H1 (cell line): ENCODE results near the gene UGT1A9. TPM values are rescaled to one million over a fixed set of nuclear protein-coding genes. Genes with fewer than 3 reads are reported as not detected.

ENCODE experiments used
- CTCF ChIA-PET: fragments of 300-600 bp; sonication (Branson Sonifier 250); formaldehyde crosslinking; loops from one replicate; lab custom pipeline; 2021; ENCODE audit not compliant: partially characterized antibody; lab: Charles Lee
- POLR2A ChIA-PET: fragments of 300-600 bp; sonication (Branson Sonifier 250); formaldehyde crosslinking; loops from one replicate; lab custom pipeline; 2021; ENCODE audit warnings: inconsistent platforms; ENCODE audit not compliant: partially characterized antibody; lab: Charles Lee
- DNase-seq, 2 experiments: peaks; one replicate each; pipeline versions ENCODE4 v3.0.0 to v3.0.0-alpha.2; 2010 to 2022; ENCODE audit warnings: low spot score in 2 of 2, low read depth in 1 of 2, mixed read lengths in 1 of 2
- FAIRE-seq: peaks from 2 replicates; lab custom pipeline; 2011; peaks lifted over from hg19 to GRCh38; lab: Jason Lieb, UNC
- H2AFZ ChIP-seq: 2 replicates; pipeline ENCODE4 v1.8.1; 2012; ENCODE audit warnings: low read length, inconsistent platforms
- H2AK5ac ChIP-seq: 2 replicates; pipeline ENCODE4 v1.6.1; 2013; ENCODE audit warnings: low read depth, low read length
- H2BK120ac ChIP-seq: replicated peaks from 2 replicates; pipeline ENCODE3; 2013; ENCODE audit warnings: low read depth, low read length, inconsistent platforms
- H2BK12ac ChIP-seq: 2 replicates; pipeline ENCODE4 v1.6.1; 2013; ENCODE audit warnings: low read depth, low read length
- H2BK15ac ChIP-seq: 2 replicates; pipeline ENCODE4 v1.6.1; 2013; ENCODE audit warnings: low read length
- H2BK20ac ChIP-seq: 2 replicates; pipeline ENCODE4 v1.6.1; 2013; ENCODE audit warnings: low read length
- H2BK5ac ChIP-seq: 2 replicates; pipeline ENCODE4 v1.6.1; 2013; ENCODE audit warnings: low read depth, low read length
- H3K14ac ChIP-seq: 2 replicates; pipeline ENCODE4 v1.6.1; 2013; ENCODE audit warnings: inconsistent platforms; ENCODE audit not compliant: insufficient read length
- H3K18ac ChIP-seq: 2 replicates; pipeline ENCODE4 v1.6.1; 2013; ENCODE audit warnings: low read length; ENCODE audit errors: extremely low read depth
- H3K23ac ChIP-seq: 2 replicates; pipeline ENCODE4 v1.6.1; 2013; ENCODE audit warnings: inconsistent platforms; ENCODE audit not compliant: insufficient read length
- H3K23me2 ChIP-seq: 2 replicates; pipeline ENCODE4 v1.6.1; 2013; ENCODE audit warnings: low read depth, low read length
- H3K27ac ChIP-seq: 2 replicates; pipeline ENCODE4 v1.6.1; 2011; ENCODE audit warnings: low read depth, low read length, inconsistent platforms
- H3K27me3 ChIP-seq, 4 experiments: replicated peaks in 1 of 4; 1 replicate in 1 of 4; 2 replicates in 3 of 4; pipeline versions ENCODE4 v1.6.1 to v1.8.1; 2011 to 2013; ENCODE audit warnings: low read length in 3 of 4, mild to moderate bottlenecking in 3 of 4, inconsistent platforms in 2 of 4, mixed read lengths in 2 of 4, moderate library complexity in 1 of 4; ENCODE audit not compliant: control insufficient read depth in 3 of 4, insufficient read depth in 3 of 4; ENCODE audit errors: extremely low read depth in 1 of 4
- H3K36me3 ChIP-seq, 4 experiments: 2 replicates each; pipeline versions ENCODE4 v1.6.1 to v1.8.1; 2011 to 2013; ENCODE audit warnings: mild to moderate bottlenecking in 4 of 4, low read length in 3 of 4, moderate library complexity in 2 of 4, control low read depth in 1 of 4, inconsistent platforms in 1 of 4; ENCODE audit not compliant: insufficient read depth in 4 of 4, control insufficient read depth in 2 of 4
- H3K4ac ChIP-seq: replicated peaks from 2 replicates; pipeline ENCODE3; 2013; ENCODE audit warnings: low read length, low read depth, mixed read lengths, inconsistent platforms; ENCODE audit not compliant: insufficient read length
- H3K4me1 ChIP-seq, 4 experiments: replicated peaks in 1 of 4; 1 replicate in 1 of 4; 2 replicates in 3 of 4; pipeline versions ENCODE4 v1.6.1 to v1.8.1; 2011 to 2013; ENCODE audit warnings: low read length in 3 of 4, inconsistent platforms in 2 of 4, mixed read lengths in 1 of 4; ENCODE audit not compliant: insufficient read depth in 4 of 4, control insufficient read depth in 3 of 4
- H3K4me2 ChIP-seq, 2 experiments: 2 replicates each; pipeline versions ENCODE4 v1.6.1 to v1.8.1; 2011 to 2013; ENCODE audit warnings: low read depth in 2 of 2, low read length in 2 of 2, control low read depth in 1 of 2, inconsistent platforms in 1 of 2, mild to moderate bottlenecking in 1 of 2; ENCODE audit not compliant: insufficient read depth in 1 of 2
- H3K4me3 ChIP-seq, 4 experiments: fragments of 200-600, 300-600 bp in 1 of 4; sonication (generic), shearing (Covaris generic), sonication (Bioruptor Twin) in 1 of 4; 2 replicates each; pipeline versions ENCODE4 v1.5.1 to v1.8.1; 2011 to 2016; ENCODE audit warnings: low read length in 4 of 4, low read depth in 3 of 4, control low read depth in 2 of 4, inconsistent platforms in 2 of 4, mild to moderate bottlenecking in 2 of 4, mixed read lengths in 1 of 4, moderate library complexity in 1 of 4; ENCODE audit not compliant: insufficient read depth in 2 of 4; ENCODE audit errors: extremely low read depth in 1 of 4
- H3K56ac ChIP-seq: replicated peaks from 2 replicates; pipeline ENCODE3; 2013; ENCODE audit warnings: low read depth, mild to moderate bottlenecking, mixed read lengths, low read length, inconsistent platforms; ENCODE audit not compliant: insufficient read length
- H3K79me1 ChIP-seq: 2 replicates; pipeline ENCODE4 v1.6.1; 2013; ENCODE audit warnings: low read depth, low read length, control low read depth
- H3K79me2 ChIP-seq, 2 experiments: 2 replicates each; pipeline versions ENCODE4 v1.6.1 to v1.8.1; 2012 to 2013; ENCODE audit warnings: low read length in 2 of 2, mild to moderate bottlenecking in 2 of 2, inconsistent platforms in 1 of 2; ENCODE audit not compliant: insufficient read depth in 2 of 2, control insufficient read depth in 1 of 2
- H3K9ac ChIP-seq, 4 experiments: replicated peaks in 1 of 4; 1 replicate in 1 of 4; 2 replicates in 3 of 4; pipeline versions ENCODE4 v1.6.1 to v1.8.1; 2011 to 2013; ENCODE audit warnings: low read depth in 3 of 4, low read length in 3 of 4, control low read depth in 2 of 4, mild to moderate bottlenecking in 2 of 4, moderate library complexity in 2 of 4, inconsistent platforms in 1 of 4; ENCODE audit errors: extremely low read depth in 1 of 4
- H3K9me3 ChIP-seq, 2 experiments: 2 replicates each; pipeline versions ENCODE4 v1.6.1 to v1.8.1; 2012 to 2013; ENCODE audit warnings: mild to moderate bottlenecking in 2 of 2, moderate library complexity in 2 of 2, control low read depth in 1 of 2, inconsistent platforms in 1 of 2, low read depth in 1 of 2, low read length in 1 of 2, mixed read lengths in 1 of 2; ENCODE audit not compliant: insufficient read depth in 2 of 2
- H4K20me1 ChIP-seq, 2 experiments: replicated peaks in 1 of 2; 2 replicates each; pipeline versions ENCODE3 to v1.8.1; 2011 to 2013; ENCODE audit warnings: inconsistent platforms in 2 of 2, low read length in 2 of 2, mild to moderate bottlenecking in 1 of 2; ENCODE audit not compliant: insufficient read depth in 2 of 2, control insufficient read depth in 1 of 2
- H4K5ac ChIP-seq: 2 replicates; pipeline ENCODE4 v1.6.1; 2013; ENCODE audit warnings: low read length, low read depth, mixed read lengths, inconsistent platforms; ENCODE audit not compliant: insufficient read length
- H4K8ac ChIP-seq: 2 replicates; pipeline ENCODE4 v1.8.0; 2013; ENCODE audit warnings: mild to moderate bottlenecking, moderate library complexity, low read length, inconsistent platforms; ENCODE audit not compliant: insufficient read depth; ENCODE audit errors: extremely low read depth
- H4K91ac ChIP-seq: replicated peaks from 2 replicates; pipeline ENCODE3; 2013; ENCODE audit warnings: low read length, mixed read lengths, inconsistent platforms; ENCODE audit not compliant: insufficient read length
- POU5F1 ChIP-seq: IDR thresholded peaks from 2 replicates; pipeline ENCODE4 v1.6.1; 2011; ENCODE audit warnings: low read depth, mild to moderate bottlenecking, low read length, moderate library complexity
- SP2 ChIP-seq: IDR thresholded peaks from 2 replicates; pipeline ENCODE4 v1.6.1; 2012; ENCODE audit warnings: mild to moderate bottlenecking, low read length, inconsistent platforms
- SRF ChIP-seq: IDR thresholded peaks from 2 replicates; pipeline ENCODE4 v1.6.1; 2011; ENCODE audit warnings: mild to moderate bottlenecking, low read depth, low read length, moderate library complexity
- TEAD4 ChIP-seq: IDR thresholded peaks from 2 replicates; pipeline ENCODE4 v1.6.1; 2012; ENCODE audit warnings: low read depth, low read length, inconsistent platforms, mixed read lengths
- WGBS, 2 experiments: shearing (Covaris generic) in 1 of 2; methylation state at CpG; one replicate each; pipeline versions ENCODE4 v1.1.6 to v1.1.7; 2013 to 2015; ENCODE audit warnings: low lambda C conversion rate in 2 of 2, mixed read lengths in 2 of 2, inconsistent platforms in 1 of 2, low coverage in 1 of 2, missing lambda C conversion rate in 1 of 2; ENCODE audit not compliant: insufficient replicate concordance in 2 of 2, insufficient coverage in 1 of 2, insufficient read length in 1 of 2; ENCODE audit errors: extremely low coverage in 1 of 2, missing lambda C conversion rate in 1 of 2; 5-methylcytosine and 5-hydroxymethylcytosine counted together
- polyA plus RNA-seq, 7 experiments: library from polyadenylated mRNA; depleted of rRNA in 3 of 7; stranded (reverse) in 5 of 7; unstranded in 2 of 7; fragments of >200 nt in 5 of 7; fragments of 200-250 nt in 2 of 7; gene quantifications; 1 replicate in 5 of 7; 2 replicates in 1 of 7; 4 replicates in 1 of 7; pipeline versions ENCODE4 v1.2.1 to v1.2.3, GENCODE V29; 2011 to 2013; ENCODE audit warnings: missing spikeins in 2 of 7, mixed read lengths in 2 of 7
- total RNA-seq: library from RNA; stranded (reverse); fragmentation: NEBNext Ultra II Directional; extraction: Animal tissue kit (Norgen Biotek cat#: 25700); gene quantifications from 2 replicates; pipeline ENCODE4 v1.2.1, GENCODE V29; 2021
- TF ChIP-seq, protein P1 (sequence below): IDR thresholded peaks from 2 replicates; pipeline ENCODE4 v1.6.1; 2012; ENCODE audit warnings: inconsistent platforms

Gene UGT1A9
- total and polyA plus RNA-seq, 2 of the 8 experiments (the other 6 are each of a cell fraction or from before 2014, with no cell fraction given): not detected

DNA sequence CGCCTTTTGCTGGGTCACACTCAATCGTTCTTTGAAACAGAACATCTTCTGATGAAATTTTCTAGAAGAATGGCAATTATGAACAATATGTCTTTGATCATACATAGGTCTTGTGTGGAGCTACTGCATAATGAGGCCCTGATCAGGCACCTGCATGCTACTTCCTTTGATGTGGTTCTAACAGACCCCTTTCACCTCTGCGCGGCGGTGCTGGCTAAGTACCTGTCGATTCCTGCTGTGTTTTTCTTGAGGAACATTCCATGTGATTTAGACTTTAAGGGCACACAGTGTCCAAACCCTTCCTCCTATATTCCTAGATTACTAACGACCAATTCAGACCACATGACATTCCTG, 41.5 kb downstream of the UGT1A9 start:
- POLR2A ChIA-PET: no interaction called here
- no peak overlapping the region for H3K9ac ChIP-seq

More for the DNA sequence above, 41.5 kb downstream of the UGT1A9 start:
- DNase-seq (no peak), FAIRE-seq (no peak)
- Histone ChIP-seq H3K36me3 (no peaks in the 10 kb centered on the region), H3K4me2 (no peak overlapping the region), H2AFZ (no peak overlapping the region), H2AK5ac (no peak overlapping the region), H2BK5ac (no peak overlapping the region), H4K20me1 (no peaks in the 10 kb centered on the region), H4K8ac (no peak overlapping the region), H3K23me2 (no peaks in the 10 kb centered on the region), H3K23ac (no peak overlapping the region), H3K56ac (no peak overlapping the region), H2BK12ac (no peak overlapping the region), H3K4me3 (no peak overlapping the region), H2BK20ac (no peak overlapping the region), H3K79me2 (no peaks in the 10 kb centered on the region), H4K91ac (no peak overlapping the region), H2BK120ac (no peak overlapping the region), H3K79me1 (no peaks in the 10 kb centered on the region), H2BK15ac (no peak overlapping the region), H3K14ac (no peak overlapping the region), H3K27ac (no peak overlapping the region), H4K5ac (no peak overlapping the region), H3K27me3 (peaks cover 0 to 1% (median 0%) of the 10 kb centered on the region in 4 experiments; a peak in 1 of 7 replicates), H3K18ac (no peak overlapping the region), H3K9me3 (no peaks in the 10 kb centered on the region), H3K4ac (no peak overlapping the region), H3K4me1 (no peaks in the 10 kb centered on the region)
- CTCF ChIA-PET: interaction anchor here (0.7 to 1.7 kb wide), 2 partner anchors 239 to 265 kb away, joined by 3 to 4 read pairs; no protein-coding TSS in a partner anchor
- no peak for TF ChIP-seq POU5F1
- TF ChIP-seq, protein P1, sequence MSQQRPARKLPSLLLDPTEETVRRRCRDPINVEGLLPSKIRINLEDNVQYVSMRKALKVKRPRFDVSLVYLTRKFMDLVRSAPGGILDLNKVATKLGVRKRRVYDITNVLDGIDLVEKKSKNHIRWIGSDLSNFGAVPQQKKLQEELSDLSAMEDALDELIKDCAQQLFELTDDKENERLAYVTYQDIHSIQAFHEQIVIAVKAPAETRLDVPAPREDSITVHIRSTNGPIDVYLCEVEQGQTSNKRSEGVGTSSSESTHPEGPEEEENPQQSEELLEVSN: no peak
- TF ChIP-seq SRF: no peak
- TF ChIP-seq SP2: no peak
- TF ChIP-seq TEAD4: no peak
- WGBS, 2 experiments: 89% methylated on average over 7 of the region's 7 CpGs; no CpG with 5 or more reads in 1 of the 2 experiments
